Measurements from ENCODE around the gene CGB7. TPM values are rescaled to one million over a fixed set of nuclear protein-coding genes. Genes with fewer than 3 reads are reported as not detected.

Gene CGB7
- total RNA-seq, 1 donor from 2014 or later, result 7.1 TPM

DNA sequence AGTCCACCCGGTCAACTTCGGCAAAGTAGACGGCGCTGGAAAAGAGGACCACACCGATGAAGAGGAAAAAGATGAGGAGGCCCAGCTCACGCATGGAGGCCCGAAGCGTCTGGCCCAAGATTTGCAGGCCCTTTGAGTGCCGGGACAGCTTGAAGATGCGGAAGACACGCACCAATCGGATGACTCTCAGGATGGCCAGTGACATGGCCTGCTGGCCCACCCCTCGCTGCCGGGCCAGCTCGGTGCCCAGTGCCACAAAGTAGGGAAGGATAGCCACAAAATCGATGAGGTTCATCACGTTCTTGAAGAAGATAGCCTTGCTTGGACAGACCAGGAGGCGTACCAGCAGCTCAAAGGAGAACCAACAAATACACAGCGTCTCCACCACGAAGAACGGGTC lies 12.9 kb upstream of the CGB7 start:
- no peak for TF ChIP-seq CTCF (IDR thresholded peaks at IDR 0.05; ENCODE audit: insufficient read depth, low read depth, low read length)
- Histone ChIP-seq H3K27ac (ENCODE audit: low read depth, low read length) (no peak overlapping the region), H3K79me2 (ENCODE audit: insufficient read depth, low read length) (no peaks in the 10 kb centered on the region), H3K36me3 (ENCODE audit: insufficient read depth, low read length) (no peaks in the 10 kb centered on the region), H3K4me2 (ENCODE audit: low read length) (no peak overlapping the region), H3K9ac (ENCODE audit: low read length) (no peak overlapping the region), H2AFZ (ENCODE audit: low read depth, low read length) (no peak overlapping the region), H3K27me3 (ENCODE audit: insufficient read depth, low read length) (peaks cover 2% of the 10 kb centered on the region), H4K20me1 (ENCODE audit: insufficient read depth, low read length) (peaks cover 17% of the 10 kb centered on the region), H3K4me1 (ENCODE audit: insufficient read depth, low read length) (peaks cover 11% of the 10 kb centered on the region), H3K4me3 (ENCODE audit: insufficient read depth, low read depth, low read length) (no peak overlapping the region), H3K9me3 (ENCODE audit: insufficient read depth, low read depth, low read length) (peaks cover 8% of the 10 kb centered on the region)
- Mint-ChIP-seq H3K4me1 (ENCODE audit: low read depth, unreplicated experiment) (peaks cover 10% of the 10 kb centered on the region), H3K9me3 (ENCODE audit: unreplicated experiment) (peaks cover 25% of the 10 kb centered on the region), H3K27me3 (ENCODE audit: low read depth, unreplicated experiment) (peaks cover 17% of the 10 kb centered on the region), H3K27ac (ENCODE audit: unreplicated experiment) (peak overlapping the region; percentile 63), H3K4me3 (ENCODE audit: unreplicated experiment) (no peak overlapping the region), H3K36me3 (ENCODE audit: low read depth, unreplicated experiment) (peaks cover 27% of the 10 kb centered on the region)
- DNase-seq (ENCODE audit: low read depth) (no peak), FAIRE-seq (no peak)

GRCh38 chr19:49069026-49069425 lies 11.5 kb upstream of the CGB7 start:
- no peak overlapping the region for H3K9ac ChIP-seq (ENCODE audit: low read length)
- H3K27me3 ChIP-seq (ENCODE audit: insufficient read depth, low read length), result peaks cover 2% of the 10 kb centered on the region
- Mint-ChIP-seq H3K36me3 (ENCODE audit: low read depth, unreplicated experiment) (peaks cover 27% of the 10 kb centered on the region), H3K27ac (ENCODE audit: unreplicated experiment) (no peak overlapping the region), H3K4me3 (ENCODE audit: unreplicated experiment) (no peak overlapping the region), H3K27me3 (ENCODE audit: low read depth, unreplicated experiment) (peaks cover 17% of the 10 kb centered on the region), H3K4me1 (ENCODE audit: low read depth, unreplicated experiment) (peaks cover 11% of the 10 kb centered on the region), H3K9me3 (ENCODE audit: unreplicated experiment) (peaks cover 22% of the 10 kb centered on the region)
- peaks cover 23% of the 10 kb centered on the region for H4K20me1 ChIP-seq (ENCODE audit: insufficient read depth, low read length)
- no peak overlapping the region for H2AFZ ChIP-seq (ENCODE audit: low read depth, low read length)
- DNase-seq (ENCODE audit: low read depth), result no peak
- no peaks in the 10 kb centered on the region for H3K79me2 ChIP-seq (ENCODE audit: insufficient read depth, low read length)
- H3K4me3 ChIP-seq (ENCODE audit: insufficient read depth, low read depth, low read length), result no peak overlapping the region
- peaks cover 18% of the 10 kb centered on the region for H3K4me1 ChIP-seq (ENCODE audit: insufficient read depth, low read length)
- no peak for TF ChIP-seq EZH2 (IDR thresholded peaks at IDR 0.05; ENCODE audit: insufficient read depth, low read length)
- no peak for TF ChIP-seq CTCF (IDR thresholded peaks at IDR 0.05; ENCODE audit: insufficient read depth, low read depth, low read length)
- no peak overlapping the region for H3K27ac ChIP-seq (ENCODE audit: low read depth, low read length)
- no peaks in the 10 kb centered on the region for H3K36me3 ChIP-seq (ENCODE audit: insufficient read depth, low read length)
- peaks cover 8% of the 10 kb centered on the region for H3K9me3 ChIP-seq (ENCODE audit: insufficient read depth, low read depth, low read length)
- peak overlapping the region; percentile 8 for H3K4me2 ChIP-seq (ENCODE audit: low read length)
- FAIRE-seq, result no peak

DNA sequence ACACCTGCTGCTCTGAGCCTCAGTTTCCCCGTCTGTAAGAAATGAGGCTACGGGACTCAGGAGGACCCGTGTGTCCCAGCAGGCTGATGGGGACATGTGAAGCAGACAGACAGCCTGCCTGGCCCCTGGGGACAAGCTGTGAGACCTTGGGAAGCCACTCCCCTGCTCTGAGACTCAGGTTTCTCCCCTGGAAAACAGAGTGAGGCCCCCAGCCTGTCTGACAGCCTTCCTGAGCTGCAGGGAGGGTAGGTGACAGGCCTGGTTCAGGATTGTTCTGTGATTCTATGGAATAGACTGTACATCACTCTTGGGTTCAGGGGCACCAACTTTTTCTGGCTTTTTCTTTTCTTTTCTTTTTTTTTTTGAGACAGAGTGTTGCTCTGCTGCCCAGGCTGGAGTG lies 10.0 kb upstream of the CGB7 start:
- H3K27me3 Mint-ChIP-seq (ENCODE audit: low read depth, unreplicated experiment), result peaks cover 8% of the 10 kb centered on the region

More for the DNA sequence above, 10.0 kb upstream of the CGB7 start:
- Mint-ChIP-seq H3K36me3 (ENCODE audit: low read depth, unreplicated experiment) (peaks cover 22% of the 10 kb centered on the region), H3K4me3 (ENCODE audit: unreplicated experiment) (peak overlapping the region; percentile 41), H3K9me3 (ENCODE audit: unreplicated experiment) (peaks cover 14% of the 10 kb centered on the region), H3K27ac (ENCODE audit: unreplicated experiment) (peak overlapping the region; percentile 47), H3K4me1 (ENCODE audit: low read depth, unreplicated experiment) (peaks cover 16% of the 10 kb centered on the region)
- no peaks in the 10 kb centered on the region for H3K36me3 ChIP-seq (ENCODE audit: insufficient read depth, low read length)
- H4K20me1 ChIP-seq (ENCODE audit: insufficient read depth, low read length), result peaks cover 30% of the 10 kb centered on the region
- peaks cover 8% of the 10 kb centered on the region for H3K9me3 ChIP-seq (ENCODE audit: insufficient read depth, low read depth, low read length)
- TF ChIP-seq CTCF (IDR thresholded peaks at IDR 0.05; ENCODE audit: insufficient read depth, low read depth, low read length) (no peak), EZH2 (IDR thresholded peaks at IDR 0.05; ENCODE audit: insufficient read depth, low read length) (no peak)
- H2AFZ ChIP-seq (ENCODE audit: low read depth, low read length), result no peak overlapping the region
- no peak overlapping the region for H3K4me3 ChIP-seq (ENCODE audit: insufficient read depth, low read depth, low read length)
- DNase-seq (ENCODE audit: low read depth) (no peak), FAIRE-seq (no peak)
- no peaks in the 10 kb centered on the region for H3K79me2 ChIP-seq (ENCODE audit: insufficient read depth, low read length)
- no peak overlapping the region for H3K27ac ChIP-seq (ENCODE audit: low read depth, low read length)
- no peak overlapping the region for H3K4me2 ChIP-seq (ENCODE audit: low read length)
- H3K4me1 ChIP-seq (ENCODE audit: insufficient read depth, low read length), result peaks cover 21% of the 10 kb centered on the region
- H3K9ac ChIP-seq (ENCODE audit: low read length), result no peak overlapping the region
- no peaks in the 10 kb centered on the region for H3K27me3 ChIP-seq (ENCODE audit: insufficient read depth, low read length)

Measured in astrocyte (in vitro differentiated cells and primary cell).